Transverse colon (tissue), 3 donors: ENCODE data around the gene AP1B1.
"Not testable (repeated sequence)": the region's sequence is repeated elsewhere in the genome, so short reads cannot be mapped to it uniquely, and the experiment has no call there.

ENCODE experiments used
- EP300 ChIP-seq: sonication (generic); formaldehyde crosslinking; IDR thresholded peaks from one replicate; pipeline ENCODE4 v1.6.1; 2017; ENCODE audit warnings: antibody characterized with exemption, low read depth
- TF ChIP-seq, protein P1 (sequence below), 5 experiments: fragments of 200-600 bp in 3 of 5; fragments of 450-650 bp in 2 of 5; sonication (generic) in 3 of 5; IDR thresholded peaks; 1 replicate in 2 of 5; 2 replicates in 3 of 5; pipeline ENCODE4 v1.5.1; 2016 to 2017; ENCODE audit warnings: antibody characterized with exemption in 5 of 5, inconsistent platforms in 3 of 5, mild to moderate bottlenecking in 2 of 5, moderate library complexity in 1 of 5

DNA sequence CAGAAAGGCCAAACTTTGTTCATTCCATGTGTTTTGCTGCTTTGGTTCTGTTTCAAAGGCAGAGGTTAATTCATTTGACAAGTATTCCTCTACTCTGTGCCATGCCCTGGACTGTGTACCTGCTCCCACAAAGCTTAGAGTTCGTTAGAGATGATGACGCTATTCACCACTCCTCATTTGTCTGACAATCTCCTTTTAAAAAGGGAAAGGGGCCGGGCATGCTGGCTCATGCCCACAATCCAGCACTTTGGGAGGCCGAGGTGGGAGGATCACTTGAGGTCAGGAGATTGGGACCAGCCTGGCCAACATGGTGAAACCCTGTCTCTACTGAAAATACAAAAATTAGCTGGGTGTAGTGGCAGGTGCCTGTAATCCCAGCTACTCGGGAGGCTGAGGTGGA lies 11.7 kb downstream of the AP1B1 start:
- not testable (repeated sequence) for TF ChIP-seq EP300
- TF ChIP-seq, protein P1, sequence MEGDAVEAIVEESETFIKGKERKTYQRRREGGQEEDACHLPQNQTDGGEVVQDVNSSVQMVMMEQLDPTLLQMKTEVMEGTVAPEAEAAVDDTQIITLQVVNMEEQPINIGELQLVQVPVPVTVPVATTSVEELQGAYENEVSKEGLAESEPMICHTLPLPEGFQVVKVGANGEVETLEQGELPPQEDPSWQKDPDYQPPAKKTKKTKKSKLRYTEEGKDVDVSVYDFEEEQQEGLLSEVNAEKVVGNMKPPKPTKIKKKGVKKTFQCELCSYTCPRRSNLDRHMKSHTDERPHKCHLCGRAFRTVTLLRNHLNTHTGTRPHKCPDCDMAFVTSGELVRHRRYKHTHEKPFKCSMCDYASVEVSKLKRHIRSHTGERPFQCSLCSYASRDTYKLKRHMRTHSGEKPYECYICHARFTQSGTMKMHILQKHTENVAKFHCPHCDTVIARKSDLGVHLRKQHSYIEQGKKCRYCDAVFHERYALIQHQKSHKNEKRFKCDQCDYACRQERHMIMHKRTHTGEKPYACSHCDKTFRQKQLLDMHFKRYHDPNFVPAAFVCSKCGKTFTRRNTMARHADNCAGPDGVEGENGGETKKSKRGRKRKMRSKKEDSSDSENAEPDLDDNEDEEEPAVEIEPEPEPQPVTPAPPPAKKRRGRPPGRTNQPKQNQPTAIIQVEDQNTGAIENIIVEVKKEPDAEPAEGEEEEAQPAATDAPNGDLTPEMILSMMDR (IDR thresholded peaks at IDR 0.05) = not testable (repeated sequence)
